ENCODE results near the gene SH3GLB2. TPM values are rescaled to one million over a fixed set of nuclear protein-coding genes. Genes with fewer than 3 reads are reported as not detected.

SH3GLB2 gene
- total and polyA plus RNA-seq, 2 experiments from 2014 or later: 27.7 to 57.3 TPM

DNA sequence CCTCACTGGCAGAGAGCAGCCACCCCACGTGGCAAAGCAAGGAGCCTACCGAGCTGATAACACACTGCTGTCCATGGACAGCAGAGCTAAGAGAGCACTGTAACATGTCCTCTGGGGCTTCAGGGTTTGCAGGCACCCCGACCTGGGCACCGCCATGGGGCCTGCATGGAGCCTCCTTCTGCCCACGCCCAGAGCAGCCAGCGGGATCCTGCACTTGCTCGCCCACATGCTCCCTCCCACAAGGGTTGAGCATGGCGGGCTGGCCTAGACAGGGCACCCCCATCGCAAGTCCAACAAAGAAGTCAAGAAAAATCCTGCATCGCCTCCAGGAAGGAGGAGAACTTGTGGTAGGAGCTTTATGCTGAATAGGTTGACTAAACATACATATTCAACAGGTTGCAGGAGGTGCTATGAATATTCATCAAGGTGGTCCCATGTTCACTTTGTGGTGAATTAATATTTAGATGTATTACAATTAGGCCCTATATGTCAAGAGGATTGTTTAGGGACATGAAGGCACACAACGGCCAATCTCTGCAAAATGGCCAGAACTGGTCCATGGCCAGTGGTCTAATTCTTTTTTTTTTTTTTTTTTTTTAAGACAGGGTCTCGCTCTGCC lies 4.5 kb upstream of the SH3GLB2 start:
- Histone ChIP-seq H3K4me1 (ENCODE audit: insufficient read depth) (peaks cover 4% of the 10 kb centered on the region; the same call in 1 of the 2 replicates), H2AFZ (no peak overlapping the region)
- in situ Hi-C loops (cut with MboI): no loop called here

DNA sequence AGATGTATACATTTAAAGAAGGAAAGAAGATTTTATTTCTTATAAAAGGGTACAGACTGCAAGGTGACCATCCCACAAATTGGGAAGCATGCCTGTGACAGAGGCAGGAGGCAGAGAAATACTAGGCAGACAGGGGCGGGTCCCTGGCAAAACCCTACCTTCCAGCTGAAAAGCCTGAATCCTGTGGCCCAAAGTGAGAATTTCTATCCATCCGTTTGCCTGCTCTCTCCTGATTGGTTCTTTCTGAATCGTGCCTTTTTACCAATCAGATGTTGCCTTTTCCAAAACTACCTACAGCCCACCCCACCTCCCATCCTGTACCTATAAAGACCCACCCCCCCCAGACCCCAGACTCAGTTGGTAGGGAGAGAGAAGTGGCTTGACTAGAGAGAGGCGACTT lies 3.4 kb upstream of the SH3GLB2 start:
- 54 to 70% methylated on average over 3 to 4 of the region's 4 CpGs for WGBS, 2 experiments (ENCODE audit: low coverage in 1 of 2, low lambda C conversion rate in 2 of 2, missing lambda C conversion rate in 2 of 2)
- in situ Hi-C loops (cut with MboI): no loop called here
- H3K27ac ChIP-seq: no peak overlapping the region

More for the DNA sequence above, 4.5 kb upstream of the SH3GLB2 start:
- WGBS, 2 experiments (ENCODE audit: low coverage in 1 of 2, low lambda C conversion rate in 2 of 2, missing lambda C conversion rate in 2 of 2): 71 to 74% methylated on average over 12 of the region's 12 CpGs
- no peaks in the 10 kb centered on the region for H3K27me3 ChIP-seq (replicated peaks; ENCODE audit: insufficient read depth)
- TF ChIP-seq EZH2phosphoT487 (IDR thresholded peaks at IDR 0.05; ENCODE audit: insufficient read depth, low read depth): no peak
- TF ChIP-seq EZH2 (IDR thresholded peaks at IDR 0.05; ENCODE audit: insufficient read depth, poor library complexity, severe bottlenecking): no peak
- H3F3A ChIP-seq (ENCODE audit: insufficient read depth): no peaks in the 10 kb centered on the region
- no peaks in the 10 kb centered on the region for H3K9me3 ChIP-seq (ENCODE audit: low read depth)
- no peaks in the 10 kb centered on the region for H4K20me1 ChIP-seq (ENCODE audit: insufficient read depth)
- no peak overlapping the region for H3K9ac ChIP-seq
- no peaks in the 10 kb centered on the region for H3K9me2 ChIP-seq (ENCODE audit: insufficient read depth)
- no peak overlapping the region for H3K4me2 ChIP-seq (ENCODE audit: unreplicated experiment)
- peaks cover 11% of the 10 kb centered on the region for H3K79me2 ChIP-seq (ENCODE audit: insufficient read depth)
- no peak for DNase-seq
- H3K4me3 ChIP-seq: no peak overlapping the region
- H3K27ac ChIP-seq: no peak overlapping the region
- no peaks in the 10 kb centered on the region for H3K36me3 ChIP-seq (ENCODE audit: low read depth)

DNA sequence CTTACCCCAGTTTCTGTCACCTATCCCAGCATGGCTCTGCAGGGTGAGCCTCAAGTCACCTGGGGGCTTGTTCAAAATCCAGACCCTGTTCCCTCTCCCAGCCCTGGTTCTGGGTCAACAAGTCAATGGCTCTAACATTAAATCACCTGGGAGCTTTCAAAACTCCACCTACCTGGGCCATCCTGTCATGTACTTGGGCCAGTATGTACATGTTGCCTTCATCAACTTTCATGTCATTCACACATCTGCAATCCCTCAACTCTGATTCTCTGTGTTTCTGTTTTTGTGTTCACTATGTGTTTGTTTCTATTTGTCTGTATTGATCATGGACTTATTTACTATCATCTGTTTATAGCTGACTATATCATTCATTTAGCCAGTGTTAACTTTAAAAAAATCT lies 2.1 kb upstream of the SH3GLB2 start:
- peaks cover 10% of the 10 kb centered on the region for H3K79me2 ChIP-seq (ENCODE audit: insufficient read depth)
- no peaks in the 10 kb centered on the region for H3K9me2 ChIP-seq (ENCODE audit: insufficient read depth)
- no peaks in the 10 kb centered on the region for H3K27me3 ChIP-seq (replicated peaks; ENCODE audit: insufficient read depth)
- in situ Hi-C loops (cut with MboI): no loop called here
- H3K36me3 ChIP-seq (ENCODE audit: low read depth): no peaks in the 10 kb centered on the region
- no peaks in the 10 kb centered on the region for H4K20me1 ChIP-seq (ENCODE audit: insufficient read depth)
- no peaks in the 10 kb centered on the region for H3K9me3 ChIP-seq (ENCODE audit: low read depth)
- no peaks in the 10 kb centered on the region for H3F3A ChIP-seq (ENCODE audit: insufficient read depth)
- no peak overlapping the region for H3K4me3 ChIP-seq
- H3K4me2 ChIP-seq (ENCODE audit: unreplicated experiment): no peak overlapping the region
- H3K27ac ChIP-seq: no peak overlapping the region
- H2AFZ ChIP-seq: no peak overlapping the region
- TF ChIP-seq EZH2 (IDR thresholded peaks at IDR 0.05; ENCODE audit: insufficient read depth, poor library complexity, severe bottlenecking) (no peak), EZH2phosphoT487 (IDR thresholded peaks at IDR 0.05; ENCODE audit: insufficient read depth, low read depth) (no peak)
- no peak for DNase-seq
- peaks cover 9% of the 10 kb centered on the region; the same call in 1 of the 2 replicates for H3K4me1 ChIP-seq (ENCODE audit: insufficient read depth)
- no peak overlapping the region for H3K9ac ChIP-seq

More for the DNA sequence above, 3.4 kb upstream of the SH3GLB2 start:
- Histone ChIP-seq H3K4me1 (ENCODE audit: insufficient read depth) (peaks cover 9% of the 10 kb centered on the region; the same call in 1 of the 2 replicates), H3K79me2 (ENCODE audit: insufficient read depth) (peaks cover 11% of the 10 kb centered on the region), H3K27me3 (replicated peaks; ENCODE audit: insufficient read depth) (no peaks in the 10 kb centered on the region), H3K4me3 (no peak overlapping the region), H2AFZ (no peak overlapping the region), H3K9me3 (ENCODE audit: low read depth) (no peaks in the 10 kb centered on the region), H3F3A (ENCODE audit: insufficient read depth) (no peaks in the 10 kb centered on the region), H4K20me1 (ENCODE audit: insufficient read depth) (no peaks in the 10 kb centered on the region), H3K9ac (no peak overlapping the region), H3K4me2 (ENCODE audit: unreplicated experiment) (no peak overlapping the region), H3K9me2 (ENCODE audit: insufficient read depth) (no peaks in the 10 kb centered on the region), H3K36me3 (ENCODE audit: low read depth) (no peaks in the 10 kb centered on the region)
- no peak for DNase-seq
- TF ChIP-seq EZH2phosphoT487 (IDR thresholded peaks at IDR 0.05; ENCODE audit: insufficient read depth, low read depth) (no peak), EZH2 (IDR thresholded peaks at IDR 0.05; ENCODE audit: insufficient read depth, poor library complexity, severe bottlenecking) (no peak)

- WGBS, 2 experiments (ENCODE audit: low coverage in 1 of 2, low lambda C conversion rate in 2 of 2, missing lambda C conversion rate in 2 of 2): 0 to 2% methylated on average over 20 to 36 of the region's 47 CpGs
- H3K4me3 ChIP-seq: peak overlapping the region; percentile 72
- no peaks in the 10 kb centered on the region for H3K36me3 ChIP-seq (ENCODE audit: low read depth)
- H2AFZ ChIP-seq: peak overlapping the region; percentile 60
- H3K9me2 ChIP-seq (ENCODE audit: insufficient read depth): no peaks in the 10 kb centered on the region
- H3K27ac ChIP-seq: no peak overlapping the region
- H3F3A ChIP-seq (ENCODE audit: insufficient read depth): no peaks in the 10 kb centered on the region
- peak overlapping the region; percentile 71 for H3K4me2 ChIP-seq (ENCODE audit: unreplicated experiment)
- no peak for DNase-seq
- H3K9me3 ChIP-seq (ENCODE audit: low read depth): no peaks in the 10 kb centered on the region
- in situ Hi-C loops (cut with MboI): no loop called here
- H4K20me1 ChIP-seq (ENCODE audit: insufficient read depth): no peaks in the 10 kb centered on the region
- H3K4me1 ChIP-seq (ENCODE audit: insufficient read depth): peaks cover 15% of the 10 kb centered on the region
- H3K9ac ChIP-seq: peak overlapping the region; percentile 48
- peaks cover 17% of the 10 kb centered on the region for H3K79me2 ChIP-seq (ENCODE audit: insufficient read depth)
- H3K27me3 ChIP-seq (replicated peaks; ENCODE audit: insufficient read depth): no peaks in the 10 kb centered on the region
- TF ChIP-seq EZH2phosphoT487 (IDR thresholded peaks at IDR 0.05; ENCODE audit: insufficient read depth, low read depth): no peak
Measured at GRCh38 chr9:129027685-129028191, 393 bp downstream of the SH3GLB2 start.

All from GM23248 (cell line).